HG03045 (cell line): ENCODE data around the gene FURIN.
"Not testable (repeated sequence)": the region's sequence is repeated elsewhere in the genome, so short reads cannot be mapped to it uniquely, and the experiment has no call there.

Experiments
- ATAC-seq: cut with Tn5 transposase; IDR thresholded peaks from one replicate; pipeline ENCODE4 v1.9.1; 2021; ENCODE audit warnings: mild to moderate bottlenecking, moderate library complexity; ENCODE audit not compliant: unreplicated experiment

The FURIN gene

DNA sequence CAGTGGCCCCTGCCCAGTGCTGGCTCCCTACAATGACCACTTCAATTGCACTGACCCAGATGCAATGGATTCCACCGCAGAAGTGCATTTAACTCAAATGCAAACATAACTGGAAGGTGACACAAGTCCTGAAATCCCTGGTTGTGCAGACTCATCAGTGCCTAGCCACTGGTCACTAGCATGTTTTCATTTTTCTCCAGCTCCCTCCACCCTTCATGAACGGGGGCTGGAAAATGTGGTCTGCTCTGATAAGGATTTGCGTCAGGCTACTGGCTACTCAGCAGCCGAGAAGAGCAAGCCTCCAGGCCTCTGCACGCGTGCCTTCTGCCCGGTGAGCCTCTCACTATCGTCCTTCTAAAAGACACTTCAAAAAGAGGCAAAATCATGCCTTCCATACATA lies 27.4 kb upstream of the FURIN start:
- ATAC-seq = no peak

DNA sequence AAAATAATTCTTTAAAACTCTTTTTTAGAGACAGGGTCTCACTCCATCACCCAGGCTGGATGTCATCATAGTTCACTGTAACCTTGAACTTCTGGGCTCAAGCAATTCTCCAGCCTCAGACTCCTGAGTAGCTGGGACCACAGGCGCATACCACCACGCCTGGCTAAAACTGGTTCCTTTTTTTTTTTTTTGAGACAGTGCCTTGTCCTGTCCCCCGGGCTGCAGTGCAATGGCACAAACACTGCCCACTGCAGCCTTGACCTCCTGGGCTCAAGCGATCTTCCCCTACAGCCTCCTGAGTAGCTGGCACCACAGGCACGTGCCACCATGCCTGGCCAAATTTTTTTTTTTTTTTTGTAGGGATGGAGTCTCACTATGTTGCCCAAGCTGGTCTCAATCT lies 23.7 kb upstream of the FURIN start:
- ATAC-seq = no peak

DNA sequence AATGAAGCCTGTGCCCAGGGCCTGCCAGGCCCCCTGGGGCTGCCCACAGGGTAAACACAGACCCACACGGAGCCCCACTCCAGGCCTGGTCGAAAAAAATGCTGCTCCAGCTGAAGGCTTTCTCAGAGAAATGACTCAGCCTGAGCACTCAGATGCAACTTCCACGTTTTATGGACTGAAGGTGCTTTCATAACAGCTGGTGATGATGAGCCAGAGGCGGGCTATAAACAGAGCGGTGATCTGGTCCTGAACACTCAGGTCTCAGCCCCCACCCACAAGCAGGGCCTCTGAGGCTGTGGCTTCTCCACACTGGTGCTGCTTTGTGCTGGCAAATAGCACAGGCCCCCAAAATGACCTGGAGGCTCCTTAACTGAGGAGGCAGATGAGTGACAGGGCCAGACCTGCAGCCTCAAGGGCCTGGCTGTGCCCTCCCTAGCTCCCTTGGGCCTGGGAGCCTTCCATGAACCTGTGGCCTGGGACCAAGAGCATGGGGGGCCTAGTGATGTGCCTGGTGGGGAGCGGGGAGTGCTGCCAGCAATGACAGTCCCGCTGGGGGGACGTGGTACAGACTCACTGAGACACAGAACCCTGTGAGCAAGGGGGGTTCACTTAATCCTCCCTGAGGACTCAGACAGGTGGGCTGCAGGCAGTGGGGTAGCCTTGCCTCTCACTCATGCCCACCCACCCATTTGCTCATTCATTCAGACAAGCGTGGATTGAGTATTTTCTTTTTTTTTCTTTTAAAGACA lies 23.0 kb upstream of the FURIN start:
- ATAC-seq = peak; percentile 74

DNA sequence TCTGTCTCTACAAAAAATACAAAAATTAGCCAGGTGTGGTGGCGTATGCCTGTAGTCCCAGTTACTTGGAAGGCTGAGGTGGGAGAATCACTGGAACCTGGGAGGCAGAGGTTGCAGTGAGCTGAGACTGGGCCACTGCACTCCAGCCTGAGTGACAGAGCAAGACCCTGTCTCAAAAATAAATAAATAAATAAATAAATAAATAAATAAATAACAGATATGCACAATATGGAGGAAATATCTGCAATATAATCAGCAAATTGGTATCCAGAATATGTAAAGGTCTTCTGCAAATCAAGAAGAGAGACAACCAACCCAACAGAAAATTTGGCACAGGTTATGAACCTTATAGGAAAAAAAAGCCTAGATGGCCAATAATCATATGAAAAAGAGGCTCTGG lies 19.0 kb upstream of the FURIN start:
- ATAC-seq = not testable (repeated sequence)

DNA sequence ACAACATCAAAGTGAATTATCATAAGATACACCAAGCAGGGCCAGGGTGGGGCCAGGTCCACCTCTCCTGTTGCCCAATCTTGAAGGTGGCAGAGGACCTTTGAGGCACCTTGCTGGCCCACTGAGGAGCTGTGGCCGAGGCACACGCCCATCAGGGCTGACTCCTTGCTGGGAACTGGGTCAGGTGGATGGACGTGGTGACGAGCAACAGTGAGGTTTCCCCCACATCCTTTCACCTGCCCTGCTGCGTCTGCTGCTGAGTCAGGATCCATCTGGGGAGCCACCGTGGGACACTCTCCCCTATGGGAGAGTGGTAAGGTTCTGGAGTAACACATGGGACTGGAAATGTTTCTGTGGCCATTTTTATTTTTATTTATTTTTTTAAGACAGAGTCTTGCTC lies 17.3 kb upstream of the FURIN start:
- no peak for ATAC-seq

DNA sequence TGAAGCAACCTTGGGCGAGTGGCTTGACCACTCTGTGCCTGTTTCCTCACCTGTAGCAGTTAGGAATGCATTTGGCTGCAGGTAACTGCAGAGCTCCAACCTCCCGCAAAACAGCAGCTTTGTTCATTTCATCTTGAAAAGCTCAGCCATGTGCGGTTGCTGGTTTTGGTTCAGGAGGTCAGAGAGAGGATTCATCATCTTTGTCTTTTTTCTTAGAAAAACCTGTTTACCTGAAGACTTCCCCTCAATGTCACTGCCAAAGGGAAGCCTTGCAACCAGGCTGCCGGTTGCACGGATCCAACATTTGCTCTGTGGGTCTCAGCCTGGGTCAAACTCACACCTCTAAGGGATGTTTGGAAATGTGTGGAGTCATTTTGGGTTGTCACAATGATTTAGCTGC lies 16.4 kb upstream of the FURIN start:
- ATAC-seq = no peak

DNA sequence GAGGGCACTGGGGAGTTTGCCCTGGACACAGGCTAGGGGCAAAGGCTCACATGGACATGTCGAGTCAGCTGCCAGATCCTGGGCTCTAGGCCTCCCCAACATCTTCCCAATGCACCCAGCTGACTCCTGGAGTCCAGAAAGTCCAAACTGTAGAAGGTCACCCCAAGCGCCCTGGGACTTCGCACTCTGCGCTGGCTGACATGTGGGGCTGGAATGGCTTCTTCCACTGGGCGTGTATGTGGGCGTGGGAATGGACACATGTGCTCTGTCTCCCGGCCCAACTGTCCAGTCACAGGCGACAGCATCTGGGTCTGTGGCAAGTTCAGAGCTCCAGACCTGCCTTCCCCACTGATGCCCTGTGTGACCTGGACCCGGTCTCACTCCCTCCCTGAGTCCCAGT lies 13.2 kb upstream of the FURIN start:
- no peak for ATAC-seq

DNA sequence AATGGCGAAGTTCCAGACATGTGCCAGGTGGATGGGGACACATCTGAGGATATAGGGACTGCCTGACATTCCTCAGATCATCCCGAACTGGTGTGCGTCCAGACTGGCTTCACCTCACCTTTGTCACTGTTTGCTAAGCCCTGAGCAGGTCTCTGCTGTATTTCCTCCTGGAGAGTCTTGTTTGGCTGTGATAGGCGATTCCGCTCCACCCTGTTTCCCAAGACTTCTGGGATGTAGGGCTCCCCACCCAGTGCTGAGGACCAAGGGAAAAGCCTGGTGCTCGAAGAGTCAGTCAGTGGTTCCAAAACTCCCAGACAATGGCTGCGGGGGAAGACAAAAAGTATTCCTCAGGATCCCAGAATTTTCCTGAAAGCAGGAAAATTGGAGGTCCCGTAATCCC lies 11.1 kb upstream of the FURIN start:
- ATAC-seq = no peak

DNA sequence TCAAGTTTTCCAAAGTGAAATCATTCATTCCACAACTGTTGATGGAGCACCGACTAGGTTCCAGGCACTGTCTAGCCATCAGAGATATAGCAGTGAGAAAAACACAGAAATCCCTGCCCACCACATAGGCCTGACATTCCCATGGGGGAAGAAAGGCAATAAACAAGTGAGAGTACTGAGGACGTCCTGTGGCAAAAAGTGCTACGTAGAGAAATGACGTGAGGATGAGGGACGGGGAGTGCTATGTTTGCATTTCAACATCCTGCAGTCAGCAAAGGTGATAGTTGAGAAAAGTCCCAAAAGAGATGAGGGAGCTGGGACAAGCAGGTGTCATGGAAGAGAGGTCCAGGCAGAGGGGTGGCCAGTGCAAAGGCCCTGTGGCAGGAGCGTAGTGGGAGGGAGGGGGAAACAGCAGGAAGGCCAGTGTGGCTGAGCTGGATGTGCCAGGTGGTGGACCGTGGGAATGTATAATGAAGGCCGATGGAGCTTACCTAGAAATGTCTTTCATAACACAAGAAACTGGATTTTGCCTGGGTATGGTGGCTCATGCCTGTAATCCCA lies 10.4 kb upstream of the FURIN start:
- ATAC-seq = no peak

DNA sequence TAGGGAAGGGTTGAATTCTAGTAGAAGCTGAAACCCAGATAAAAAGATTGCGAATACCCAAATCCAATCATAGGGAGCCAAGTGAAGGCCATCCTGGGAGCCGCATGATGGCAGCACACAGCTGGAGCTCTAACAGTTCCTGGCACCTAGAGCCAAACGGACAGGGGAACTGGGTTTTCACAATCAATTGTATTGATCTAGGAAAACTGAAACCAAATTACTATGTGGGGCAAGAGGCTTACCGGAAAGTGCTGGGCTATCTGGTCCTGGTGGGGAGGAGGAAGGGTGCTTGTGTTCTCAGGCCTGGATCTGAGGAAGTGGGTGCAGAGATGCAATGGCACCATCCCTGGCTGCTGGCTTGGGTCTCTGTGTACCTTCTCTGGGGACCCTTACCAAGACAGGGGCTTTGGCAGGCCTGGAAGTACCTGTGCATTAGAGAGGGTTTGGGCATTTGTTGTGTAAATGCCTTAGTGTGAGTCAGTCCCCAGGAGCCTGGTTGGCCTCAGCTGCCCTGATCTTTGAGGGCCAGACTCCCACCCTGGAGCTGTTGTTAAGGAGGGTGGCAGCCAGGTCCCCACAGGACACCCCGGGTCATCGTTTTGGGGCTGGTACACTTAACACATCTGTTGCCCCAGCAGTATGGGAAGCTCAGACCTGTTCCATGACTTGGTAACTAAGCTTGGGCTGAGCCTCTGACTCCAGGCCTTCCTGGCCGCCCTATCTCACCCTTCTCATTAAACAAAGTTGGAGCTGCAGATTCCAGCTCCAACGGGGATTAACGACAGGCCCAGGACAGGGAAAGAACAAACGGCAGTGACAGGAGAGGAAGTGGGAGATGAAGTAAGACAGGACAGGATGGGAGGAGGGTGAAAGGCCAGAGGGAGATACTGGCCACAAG lies 8.9 kb upstream of the FURIN start:
- ATAC-seq = no peak

DNA sequence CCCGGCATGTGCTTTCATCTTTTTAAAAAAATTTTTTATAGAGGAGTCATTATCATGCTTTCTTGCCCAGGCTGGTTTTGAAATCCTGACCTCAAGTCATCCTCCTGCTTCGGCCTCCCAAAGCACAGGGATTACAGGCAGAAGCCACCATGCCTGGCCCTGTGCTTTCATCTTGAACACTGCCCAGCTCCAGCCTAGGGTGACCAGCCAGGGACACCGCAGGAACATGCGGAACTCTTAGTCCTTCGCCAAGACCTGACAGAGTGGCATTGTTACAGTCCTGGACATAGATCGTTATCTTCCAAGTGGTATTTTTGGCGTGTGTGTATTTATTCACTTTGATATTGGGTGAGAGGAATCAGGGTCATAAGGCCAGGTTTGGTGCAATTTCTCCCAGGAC lies 7.9 kb upstream of the FURIN start:
- no peak for ATAC-seq

DNA sequence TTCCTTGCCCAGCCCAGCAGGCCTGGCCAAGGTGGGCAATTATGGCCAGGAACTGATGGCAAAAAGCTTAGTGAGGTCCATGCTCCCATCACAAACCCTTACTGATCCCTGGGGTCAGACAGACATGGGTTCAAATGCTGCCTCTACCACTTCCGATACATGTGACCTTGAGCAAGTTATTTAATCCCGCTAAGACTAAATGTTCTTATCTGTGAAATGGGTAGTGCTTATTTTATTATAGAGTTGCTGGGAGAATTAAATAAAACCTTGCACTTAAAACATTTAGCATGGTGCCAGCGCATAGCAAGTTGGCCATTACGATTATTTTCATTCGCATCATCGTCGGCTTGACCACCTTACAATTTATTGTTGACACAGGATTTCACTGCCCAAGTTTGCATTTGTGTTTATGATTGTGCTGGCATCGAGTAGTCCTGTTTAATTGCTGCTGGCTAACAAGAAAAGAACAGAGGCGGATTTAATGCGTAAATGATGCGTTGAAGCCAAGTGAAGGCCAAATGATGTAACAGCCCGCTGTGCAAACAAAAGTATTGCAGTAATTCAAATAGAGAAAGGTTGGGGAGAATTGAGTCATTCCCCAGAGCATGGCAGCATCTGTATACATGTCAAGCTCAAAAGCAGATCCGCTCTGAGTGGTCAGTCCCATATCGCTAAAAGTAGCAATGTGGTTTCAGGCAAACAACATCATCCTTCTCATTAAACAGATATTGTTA lies 7.3 kb upstream of the FURIN start:
- no peak for ATAC-seq

DNA sequence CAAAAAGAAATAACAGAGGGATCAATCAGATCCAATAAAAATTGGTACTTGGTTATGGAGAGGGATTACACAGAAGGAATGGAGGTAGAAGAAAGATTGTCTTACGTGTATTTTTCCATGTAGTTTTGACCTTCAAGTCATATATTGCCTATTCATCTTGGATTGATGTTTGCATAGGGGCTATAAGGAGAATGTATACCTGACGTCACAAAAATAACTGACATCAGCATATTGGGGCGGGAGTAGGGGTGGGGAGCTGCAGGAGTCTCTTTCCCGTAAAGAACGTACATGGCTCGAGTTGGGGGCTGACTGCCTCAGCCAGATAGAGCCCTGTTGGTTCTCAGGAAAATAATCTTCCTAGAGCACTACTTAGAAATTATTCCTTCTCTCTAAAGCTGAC lies 5.9 kb upstream of the FURIN start:
- no peak for ATAC-seq

DNA sequence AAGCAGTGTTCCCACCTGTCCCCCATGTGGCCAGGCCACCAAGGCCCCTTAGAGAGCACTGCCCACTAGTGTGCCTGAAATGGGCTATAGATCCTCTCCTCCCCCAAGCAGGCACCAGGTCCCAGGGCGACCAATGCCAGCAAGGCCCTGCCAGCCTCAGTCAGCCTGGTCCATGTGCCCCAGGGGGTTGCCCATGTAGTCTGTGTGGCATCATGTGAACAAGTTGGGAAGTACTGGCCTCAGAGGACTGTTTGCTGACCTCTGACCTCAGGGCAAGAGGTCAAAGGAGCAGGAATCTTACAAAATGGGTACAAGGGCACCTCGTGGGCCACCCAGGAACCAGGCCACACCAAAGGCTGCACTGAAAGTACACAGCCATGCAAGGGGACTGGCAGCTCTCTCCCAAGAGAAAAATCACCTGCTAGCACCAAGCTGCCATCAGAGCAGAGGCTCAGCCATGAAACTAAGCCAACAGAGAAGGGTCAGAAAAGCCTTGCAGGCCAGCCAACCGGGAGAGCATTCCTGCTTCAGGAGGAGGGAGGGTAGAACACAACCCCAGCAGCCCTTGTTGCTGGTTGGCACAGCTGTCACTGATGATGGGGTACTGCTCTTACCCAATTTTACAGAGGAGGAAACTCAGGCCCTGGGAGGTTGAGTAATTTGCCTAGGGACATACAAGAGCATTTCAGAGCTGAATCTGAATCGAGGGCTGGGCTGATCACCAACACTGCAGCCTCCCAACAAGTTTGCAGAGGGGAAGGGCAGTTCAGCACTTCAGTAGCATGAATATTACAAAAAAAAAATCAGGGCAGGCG lies 5.2 kb upstream of the FURIN start:
- ATAC-seq = no peak

DNA sequence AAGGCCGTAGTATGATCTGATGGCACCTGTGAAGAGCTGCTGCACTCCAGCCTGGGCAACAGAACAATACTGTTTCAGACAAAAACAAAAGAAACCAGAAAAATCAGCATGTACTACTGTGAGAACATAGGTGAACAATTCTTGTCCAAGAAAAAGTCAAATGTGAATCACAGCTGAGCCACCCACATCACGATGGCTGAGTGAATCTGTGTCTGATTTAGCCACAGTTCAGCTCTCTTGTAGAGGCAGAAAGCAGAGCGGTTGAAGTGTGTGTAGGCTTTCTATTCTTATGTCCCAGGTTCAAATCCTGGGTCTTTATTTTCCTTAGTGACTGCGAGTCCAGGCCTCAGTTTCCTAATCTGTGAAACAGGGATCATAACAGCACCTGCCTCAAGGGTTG lies 4.4 kb upstream of the FURIN start:
- ATAC-seq = no peak

DNA sequence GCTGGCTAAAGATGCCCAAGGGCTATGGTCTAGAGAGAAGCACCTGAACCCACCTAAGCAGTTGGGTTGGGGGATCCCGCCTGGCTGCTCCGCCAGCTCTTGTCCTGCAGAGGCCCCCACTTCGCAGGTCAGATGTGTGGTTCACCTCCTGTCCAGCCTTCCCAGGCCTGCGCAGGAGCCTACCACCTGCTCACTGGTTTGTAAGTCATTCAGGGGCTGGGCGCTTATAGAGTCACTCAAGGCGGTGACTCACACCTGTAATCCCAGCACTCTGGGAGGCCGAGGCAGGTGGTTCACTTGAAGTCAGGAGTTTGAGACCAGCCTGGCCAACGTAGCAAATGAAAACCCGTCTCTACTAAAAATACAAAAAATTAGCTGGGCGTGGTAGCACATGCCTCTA lies 3.9 kb upstream of the FURIN start:
- no peak for ATAC-seq

DNA sequence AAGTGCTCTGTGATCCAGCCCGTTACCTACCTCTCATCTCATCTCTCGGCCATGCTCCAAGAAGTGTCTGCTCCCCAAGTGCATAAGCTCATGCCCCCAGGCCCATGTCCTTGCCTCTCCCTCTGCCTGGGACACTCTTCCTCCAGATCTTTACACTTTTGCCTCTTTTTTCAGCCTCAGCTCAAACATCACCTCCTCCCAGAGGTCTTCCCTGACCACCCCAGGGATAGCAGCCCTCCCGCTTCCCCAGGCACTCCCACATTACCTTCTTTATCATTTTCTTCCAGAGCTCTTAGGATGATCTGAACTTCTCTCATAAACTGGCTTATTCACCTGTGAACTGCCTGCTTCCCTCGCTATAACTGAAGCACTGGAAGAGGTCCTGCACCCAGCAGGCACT lies 2.7 kb upstream of the FURIN start:
- no peak for ATAC-seq

DNA sequence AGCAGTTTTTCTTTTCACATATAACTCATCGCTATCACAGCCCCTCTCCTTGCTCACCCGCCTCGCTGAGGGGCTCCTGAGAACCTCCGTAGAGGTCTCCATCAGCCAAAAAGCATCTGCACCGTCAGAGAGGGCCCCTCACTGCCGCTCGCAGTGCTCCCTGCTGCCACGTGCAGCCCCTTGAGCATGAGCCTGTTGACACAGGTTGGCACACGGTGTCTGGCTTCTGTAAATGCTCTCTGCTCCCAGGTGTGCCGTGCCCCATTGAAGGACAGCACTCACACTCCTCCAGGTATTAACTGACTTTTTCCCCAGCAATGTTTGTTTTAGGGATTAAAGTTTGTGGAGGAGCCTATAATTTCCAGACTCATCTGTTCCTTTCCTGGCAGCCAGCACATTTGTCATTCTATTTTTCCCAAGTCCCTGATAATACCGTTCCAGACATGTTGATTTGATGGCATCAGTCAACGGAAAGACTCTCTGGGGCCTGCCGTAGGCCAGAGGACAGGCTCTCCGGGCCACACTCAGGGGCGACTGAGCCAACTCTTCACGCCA lies 2.1 kb upstream of the FURIN start:
- no peak for ATAC-seq

DNA sequence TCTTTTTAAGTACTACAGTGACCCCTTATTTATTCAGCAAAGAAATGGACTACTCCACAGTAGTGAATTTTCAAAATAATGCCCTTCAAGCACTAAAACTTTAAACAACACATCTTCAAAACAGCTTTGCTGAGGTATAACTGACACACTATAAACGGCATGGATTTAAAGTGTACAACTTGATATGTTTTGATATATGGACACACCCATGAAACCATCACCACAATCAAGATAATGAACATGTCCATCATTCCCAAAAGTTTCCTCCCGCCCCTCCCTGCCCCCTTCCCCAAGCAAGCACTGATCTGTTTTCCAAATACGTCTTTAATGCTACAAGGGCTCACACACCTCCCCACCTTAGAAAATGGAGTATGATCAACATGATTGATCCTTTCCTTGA lies 1.6 kb upstream of the FURIN start:
- no peak for ATAC-seq

DNA sequence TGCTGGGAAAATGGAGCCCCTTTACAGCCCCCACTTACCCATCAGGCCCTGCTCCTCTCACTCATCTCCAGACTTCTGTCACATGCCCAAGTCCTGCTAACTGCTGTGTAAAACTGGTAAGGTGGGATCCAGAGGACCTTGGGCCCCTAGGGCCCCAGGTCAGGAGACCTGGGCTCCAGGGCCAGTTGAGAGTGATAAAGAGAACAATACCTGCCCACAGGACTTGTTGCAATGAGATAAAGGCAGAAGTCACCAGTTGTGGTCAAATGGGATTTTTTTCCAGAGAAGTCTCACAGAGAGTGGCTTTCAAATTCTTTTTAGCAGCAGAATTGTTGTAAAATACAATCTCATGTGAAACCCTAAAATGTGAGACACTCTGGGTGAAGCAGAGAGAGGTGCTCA lies 753 bp downstream of the FURIN start:
- ATAC-seq = no peak
